Measurements from ENCODE around the gene RAD51AP1. TPM values are rescaled to one million over a fixed set of nuclear protein-coding genes. Genes with fewer than 3 reads are reported as not detected.

The RAD51AP1 gene
- total and polyA plus RNA-seq, 7 experiments from 2014 or later: 0.13 to 37.6 (median 1.2) TPM

GRCh38 chr12:4555804-4556203, 17.1 kb downstream of the RAD51AP1 start:
- Mint-ChIP-seq H3K27me3 (no peaks in the 10 kb centered on the region), H3K4me1 (peaks cover 0 to 1% (median 0%) of the 10 kb centered on the region in 7 donors), H3K36me3 (peaks cover 0 to 12% (median 0%) of the 10 kb centered on the region in 5 donors), H3K9me3 (no peaks in the 10 kb centered on the region), H3K27ac (no peak overlapping the region), H3K4me3 (no peak overlapping the region)
- ChIA-PET POLR2A (no interaction called here), CTCF (no interaction called here)
- H3K4me3 ChIP-seq (ENCODE audit: low read length): no peak overlapping the region
- no peak overlapping the region for H3K27ac ChIP-seq (ENCODE audit: low read depth, low read length)
- intact Hi-C loops (cut with micrococcal nuclease): no loop called here
- no peaks in the 10 kb centered on the region for H3K4me1 ChIP-seq (ENCODE audit: control insufficient read depth in 2 of 2, insufficient read depth in 2 of 2, low read length in 2 of 2)
- no peaks in the 10 kb centered on the region for H3K27me3 ChIP-seq (ENCODE audit: control insufficient read depth in 2 of 2, insufficient read depth in 2 of 2, low read length in 2 of 2)
- H3K9me3 ChIP-seq (ENCODE audit: control insufficient read depth in 2 of 3, low read length in 3 of 3): no peaks in the 10 kb centered on the region
- no peaks in the 10 kb centered on the region for H3K36me3 ChIP-seq (ENCODE audit: control insufficient read depth in 2 of 3, insufficient read depth in 3 of 3, low read length in 3 of 3)
- peak; percentile 45 for ATAC-seq
- DNase-seq: no peak

GRCh38 chr12:4556735-4557530, 18.2 kb downstream of the RAD51AP1 start:
- H3K27me3 ChIP-seq (ENCODE audit: control insufficient read depth in 2 of 2, insufficient read depth in 2 of 2, low read length in 2 of 2): no peaks in the 10 kb centered on the region
- Mint-ChIP-seq H3K4me1 (peaks cover 0 to 3% (median 1%) of the 10 kb centered on the region in 7 donors), H3K4me3 (no peak overlapping the region), H3K9me3 (no peaks in the 10 kb centered on the region), H3K27ac (no peak overlapping the region), H3K36me3 (peaks cover 0 to 15% (median 0%) of the 10 kb centered on the region in 5 donors), H3K27me3 (peaks cover 0 to 2% (median 0%) of the 10 kb centered on the region in 5 donors)
- H3K27ac ChIP-seq (ENCODE audit: low read depth, low read length): no peak overlapping the region
- POLR2A ChIA-PET: no interaction called here
- intact Hi-C loops (cut with micrococcal nuclease): no loop called here
- H3K9me3 ChIP-seq (ENCODE audit: control insufficient read depth in 2 of 3, low read length in 3 of 3): no peaks in the 10 kb centered on the region
- CTCF ChIA-PET: interaction anchor here (0.6 kb wide), 1 partner anchor 157 kb away, joined by 3 read pairs; no protein-coding TSS in a partner anchor
- H3K36me3 ChIP-seq (ENCODE audit: control insufficient read depth in 2 of 3, insufficient read depth in 3 of 3, low read length in 3 of 3): no peaks in the 10 kb centered on the region
- ATAC-seq (no peak), DNase-seq (no peak)
- H3K4me1 ChIP-seq (ENCODE audit: control insufficient read depth in 2 of 2, insufficient read depth in 2 of 2, low read length in 2 of 2): no peaks in the 10 kb centered on the region
- no peak overlapping the region for H3K4me3 ChIP-seq (ENCODE audit: low read length)

- Histone ChIP-seq H3K27ac (ENCODE audit: low read depth, low read length) (no peak overlapping the region), H3K9me3 (ENCODE audit: control insufficient read depth in 2 of 3, low read length in 3 of 3) (no peaks in the 10 kb centered on the region), H3K36me3 (ENCODE audit: control insufficient read depth in 2 of 3, insufficient read depth in 3 of 3, low read length in 3 of 3) (no peaks in the 10 kb centered on the region), H3K4me1 (ENCODE audit: control insufficient read depth in 2 of 2, insufficient read depth in 2 of 2, low read length in 2 of 2) (no peaks in the 10 kb centered on the region), H3K27me3 (ENCODE audit: control insufficient read depth in 2 of 2, insufficient read depth in 2 of 2, low read length in 2 of 2) (no peaks in the 10 kb centered on the region), H3K4me3 (ENCODE audit: low read length) (no peak overlapping the region)
- Mint-ChIP-seq H3K36me3 (peaks cover 0 to 17% (median 0%) of the 10 kb centered on the region in 5 donors), H3K27ac (no peak overlapping the region), H3K4me1 (peaks cover 0 to 9% (median 6%) of the 10 kb centered on the region in 7 donors), H3K27me3 (peaks cover 0 to 8% (median 0%) of the 10 kb centered on the region in 5 donors), H3K4me3 (no peak overlapping the region), H3K9me3 (no peaks in the 10 kb centered on the region)
- POLR2A ChIA-PET: no interaction called here
- DNase-seq (no peak), ATAC-seq (no peak)
- intact Hi-C loops (cut with micrococcal nuclease): no loop called here
- CTCF ChIA-PET: no interaction called here
These were observed 18.9 kb downstream of the RAD51AP1 start for GRCh38 chr12:4557586-4557985.

- Histone ChIP-seq H3K9me3 (ENCODE audit: control insufficient read depth in 2 of 3, low read length in 3 of 3) (no peaks in the 10 kb centered on the region), H3K4me1 (ENCODE audit: control insufficient read depth in 2 of 2, insufficient read depth in 2 of 2, low read length in 2 of 2) (no peaks in the 10 kb centered on the region), H3K36me3 (ENCODE audit: control insufficient read depth in 2 of 3, insufficient read depth in 3 of 3, low read length in 3 of 3) (no peaks in the 10 kb centered on the region), H3K27ac (ENCODE audit: low read depth, low read length) (no peak overlapping the region), H3K27me3 (ENCODE audit: control insufficient read depth in 2 of 2, insufficient read depth in 2 of 2, low read length in 2 of 2) (no peaks in the 10 kb centered on the region), H3K4me3 (ENCODE audit: low read length) (no peak overlapping the region)
- peaks cover 0 to 13% (median 3%) of the 10 kb centered on the region in 5 donors for H3K27me3 Mint-ChIP-seq
- DNase-seq: no peak
- no peak overlapping the region for H3K27ac Mint-ChIP-seq
- H3K4me3 Mint-ChIP-seq: no peak overlapping the region
- peaks cover 0 to 12% (median 7%) of the 10 kb centered on the region in 7 donors for H3K4me1 Mint-ChIP-seq
- CTCF ChIA-PET: no interaction called here
- H3K36me3 Mint-ChIP-seq: peaks cover 0 to 17% (median 0%) of the 10 kb centered on the region in 5 donors
- no peaks in the 10 kb centered on the region for H3K9me3 Mint-ChIP-seq
- ATAC-seq: no peak
- intact Hi-C loops (cut with micrococcal nuclease): no loop called here
- POLR2A ChIA-PET: no interaction called here
These were observed 19.5 kb downstream of the RAD51AP1 start for GRCh38 chr12:4558171-4558570.

GRCh38 chr12:4562034-4562657, 23.5 kb downstream of the RAD51AP1 start, which contains the start of gene DYRK4:
TSS of gene DYRK4 (plus strand) at chr12:4562208. CDS start at chr12:4562246, 38 bp downstream.
- Mint-ChIP-seq H3K4me1 (peaks cover 0 to 25% (median 19%) of the 10 kb centered on the region in 7 donors), H3K27ac (no peak within 1 kb of the TSS), H3K36me3 (peaks cover 0 to 10% (median 0%) of the 10 kb centered on the region in 5 donors), H3K27me3 (peaks cover 0 to 38% (median 26%) of the 10 kb centered on the region in 5 donors), H3K4me3 (peak within 1 kb of the TSS in 8 of 10 donors; percentile 20 to 61 (median 54)), H3K9me3 (peaks cover 0 to 4% (median 0%) of the 10 kb centered on the region in 11 donors)
- no peak within 1 kb of the TSS for H3K27ac ChIP-seq (ENCODE audit: low read depth, low read length)
- ChIA-PET POLR2A (no interaction called here), CTCF (interaction anchor here (0.5 kb wide), 1 partner anchor 149 kb away, joined by 3 read pairs; no protein-coding TSS in a partner anchor)
- ATAC-seq: peak; percentile 60
- intact Hi-C loops (cut with micrococcal nuclease): no loop called here
- H3K4me1 ChIP-seq (ENCODE audit: control insufficient read depth in 2 of 2, insufficient read depth in 2 of 2, low read length in 2 of 2): no peaks in the 10 kb centered on the region
- no peak for DNase-seq
- no peaks in the 10 kb centered on the region for H3K27me3 ChIP-seq (ENCODE audit: control insufficient read depth in 2 of 2, insufficient read depth in 2 of 2, low read length in 2 of 2)
- no peak within 1 kb of the TSS for H3K4me3 ChIP-seq (ENCODE audit: low read length)
- no peaks in the 10 kb centered on the region for H3K36me3 ChIP-seq (ENCODE audit: control insufficient read depth in 2 of 3, insufficient read depth in 3 of 3, low read length in 3 of 3)
- H3K9me3 ChIP-seq (ENCODE audit: control insufficient read depth in 2 of 3, low read length in 3 of 3): no peaks in the 10 kb centered on the region

GRCh38 chr12:4563336-4563735, 24.6 kb downstream of the RAD51AP1 start:
- no peak overlapping the region for H3K27ac ChIP-seq (ENCODE audit: low read depth, low read length)
- intact Hi-C loops (cut with micrococcal nuclease): no loop called here
- no peaks in the 10 kb centered on the region for H3K27me3 ChIP-seq (ENCODE audit: control insufficient read depth in 2 of 2, insufficient read depth in 2 of 2, low read length in 2 of 2)
- ChIA-PET CTCF (no interaction called here), POLR2A (no interaction called here)
- no peaks in the 10 kb centered on the region for H3K36me3 ChIP-seq (ENCODE audit: control insufficient read depth in 2 of 3, insufficient read depth in 3 of 3, low read length in 3 of 3)
- Mint-ChIP-seq H3K36me3 (peaks cover 0 to 10% (median 0%) of the 10 kb centered on the region in 5 donors), H3K27ac (no peak overlapping the region), H3K27me3 (peaks cover 0 to 38% (median 26%) of the 10 kb centered on the region in 5 donors), H3K9me3 (peaks cover 0 to 4% (median 0%) of the 10 kb centered on the region in 11 donors), H3K4me1 (peaks cover 0 to 28% (median 19%) of the 10 kb centered on the region in 7 donors), H3K4me3 (no peak overlapping the region)
- H3K4me1 ChIP-seq (ENCODE audit: control insufficient read depth in 2 of 2, insufficient read depth in 2 of 2, low read length in 2 of 2): no peaks in the 10 kb centered on the region
- ATAC-seq (no peak), DNase-seq (no peak)
- no peak overlapping the region for H3K4me3 ChIP-seq (ENCODE audit: low read length)
- no peaks in the 10 kb centered on the region for H3K9me3 ChIP-seq (ENCODE audit: control insufficient read depth in 2 of 3, low read length in 3 of 3)

All from naive thymus-derived CD4-positive, alpha-beta T cell (primary cell).